HepG2 (cell line): ENCODE results near the gene SSBP1. TPM values are rescaled to one million over a fixed set of nuclear protein-coding genes. Genes with fewer than 3 reads are reported as not detected.

Source experiments
- ATAC-seq: fragments of 200-7000 bp; cut with Tn5 transposase; 3 replicates; pipeline ENCODE4 v1.9.1; 2020; ENCODE audit warnings: mild to moderate bottlenecking, moderate library complexity
- Bru-seq: library from RNA; stranded (reverse); fragments of 400-500 nt; gene quantifications from one replicate; lab custom pipeline; 2021; lab: Mats Ljungman, UMichigan
- BruChase-seq, 2 experiments: library from RNA; stranded (reverse); fragments of 400-500 nt; gene quantifications; one replicate each; lab custom pipeline; 2021; lab: Mats Ljungman, UMichigan
- BruUV-seq: library from RNA; stranded (reverse); fragments of 400-500 nt; replicated peaks from 2 replicates; lab custom pipeline; 2021; lab: Mats Ljungman, UMichigan
- CTCF ChIA-PET: fragments of 300-600 bp; formaldehyde crosslinking; extraction: SDS; loops from one replicate; lab custom pipeline; 2021; ENCODE audit warnings: low total read pairs, inconsistent platforms, low intra/inter-chr PET ratio; lab: Yijun Ruan, JAX
- POLR2A ChIA-PET: fragments of 350-600 bp; sonication (Branson Sonifier 250); formaldehyde crosslinking; loops from one replicate; lab custom pipeline; 2020; ENCODE audit warnings: antibody characterized with exemption, inconsistent platforms; lab: Yijun Ruan, JAX
- DNase-seq: peaks from one replicate; pipeline ENCODE4 v3.0.0-alpha.2; 2015; ENCODE audit warnings: low spot score
- FAIRE-seq: peaks from 3 replicates; lab custom pipeline; 2011; peaks lifted over from hg19 to GRCh38; lab: Jason Lieb, UNC
- H2AFZ ChIP-seq: one replicate; pipeline ENCODE4 v1.6.1; 2011; ENCODE audit warnings: low read length, inconsistent platforms
- H3K27ac ChIP-seq: fragments of 300-600 bp; 3 replicates; pipeline ENCODE4 v1.8.0; 2011; ENCODE audit warnings: mixed run types, mild to moderate bottlenecking, mixed read lengths, low read length, inconsistent platforms; ENCODE audit not compliant: insufficient read depth; ENCODE audit errors: extremely low read length
- H3K27me3 ChIP-seq, 2 experiments: fragments of 200-600 bp in 1 of 2; 2 replicates in 1 of 2; 3 replicates in 1 of 2; pipeline versions ENCODE4 v1.6.0 to v1.8.0; 2011; ENCODE audit warnings: low read length in 2 of 2, mild to moderate bottlenecking in 2 of 2, moderate library complexity in 2 of 2, inconsistent platforms in 1 of 2; ENCODE audit not compliant: insufficient read depth in 2 of 2, control insufficient read depth in 1 of 2
- H3K36me3 ChIP-seq, 2 experiments: fragments of 200-600 bp in 1 of 2; replicated peaks in 1 of 2; 2 replicates in 1 of 2; 3 replicates in 1 of 2; pipeline versions ENCODE4 v1.5.1 to v1.8.0; 2011; ENCODE audit warnings: low read length in 2 of 2, inconsistent platforms in 1 of 2; ENCODE audit not compliant: insufficient read depth in 2 of 2, control insufficient read depth in 1 of 2
- H3K4me1 ChIP-seq: 2 replicates; pipeline ENCODE4 v1.5.1; 2012; ENCODE audit warnings: low read length, inconsistent platforms; ENCODE audit not compliant: insufficient read depth
- H3K4me2 ChIP-seq: 2 replicates; pipeline ENCODE4 v1.6.0; 2011; ENCODE audit warnings: low read depth, low read length, inconsistent platforms
- H3K4me3 ChIP-seq, 3 experiments: fragments of 200-600 bp in 1 of 3; sonication (generic), shearing (Covaris generic) in 1 of 3; replicated peaks in 1 of 3; 2 replicates each; pipeline ENCODE4 v1.5.1; 2011 to 2016; ENCODE audit warnings: low read length in 3 of 3, inconsistent platforms in 2 of 3, low read depth in 2 of 3, mild to moderate bottlenecking in 2 of 3, control low read depth in 1 of 3, mixed read lengths in 1 of 3; ENCODE audit not compliant: insufficient read depth in 1 of 3
- H3K79me2 ChIP-seq: one replicate; pipeline ENCODE4 v1.6.1; 2011; ENCODE audit warnings: low read length, inconsistent platforms; ENCODE audit not compliant: insufficient read depth
- H3K9ac ChIP-seq: 2 replicates; pipeline ENCODE4 v1.6.0; 2011; ENCODE audit warnings: mild to moderate bottlenecking, low read depth, low read length, inconsistent platforms; ENCODE audit not compliant: insufficient read depth
- H3K9me3 ChIP-seq: 2 replicates; pipeline ENCODE4 v1.5.1; 2012; ENCODE audit warnings: mild to moderate bottlenecking, low read length
- H4K20me1 ChIP-seq: 2 replicates; pipeline ENCODE4 v1.6.0; 2011; ENCODE audit warnings: inconsistent platforms, mild to moderate bottlenecking, low read length, moderate library complexity; ENCODE audit not compliant: insufficient read depth
- ATAD3A ChIP-seq: sonication (generic); formaldehyde crosslinking; IDR thresholded peaks from 2 replicates; pipeline ENCODE4 v1.4.0; 2020; ENCODE audit warnings: missing genetic modification reagents
- HNRNPLL ChIP-seq: fragments of 200-400 bp; formaldehyde crosslinking; IDR thresholded peaks from 2 replicates; pipeline ENCODE4 v1.6.1; 2017; ENCODE audit warnings: mild to moderate bottlenecking, low read depth, low read length; ENCODE audit not compliant: poor library complexity, severe bottlenecking
- NCOR1 ChIP-seq: fragments of 200-600 bp; sonication (generic); IDR thresholded peaks from 2 replicates; pipeline ENCODE4 v1.7.0; 2017; ENCODE audit warnings: antibody characterized with exemption, low read length, borderline replicate concordance
- PRMT3 ChIP-seq: sonication (generic); formaldehyde crosslinking; IDR thresholded peaks from 2 replicates; pipeline ENCODE4 v1.8.1; 2022; ENCODE audit warnings: low read depth, mild to moderate bottlenecking, moderate library complexity, missing genetic modification reagents, borderline replicate concordance
- SIN3B ChIP-seq: fragments of 150-350 bp; IDR thresholded peaks from 2 replicates; pipeline ENCODE4 v1.6.1; 2014; ENCODE audit warnings: low read length
- WGBS: methylation state at CpG from one replicate; pipeline ENCODE4 v1.1.6; 2017; ENCODE audit warnings: low lambda C conversion rate; 5-methylcytosine and 5-hydroxymethylcytosine counted together
- in situ Hi-C: cut with HindIII; loops from 2 replicates; pipeline ENCODE4 v1.10.0; 2017; ENCODE audit warnings: low pct_unique_long_range_greater_than_20kb; ENCODE audit not compliant: extremely low pct_ligation_motif_present
- intact Hi-C: fragments of 100-400 bp; cut with micrococcal nuclease; formaldehyde crosslinking; loops from one replicate; pipeline ENCODE4 v1.10.0; 2022; ENCODE audit not compliant: unreplicated experiment
- long read RNA-seq, 2 experiments: library from RNA in 1 of 2; library from polyadenylated mRNA in 1 of 2; stranded (forward) in 1 of 2; unstranded in 1 of 2; transcript quantifications; one replicate each; pipeline ENCODE4 v2.0.0, GENCODE V29; 2019 to 2022
- polyA minus RNA-seq, 3 experiments: library from RNA; depleted of rRNA, polyadenylated mRNA; stranded (reverse); fragments of >200 nt; gene quantifications; 2 replicates each; pipeline ENCODE4 v1.2.3, GENCODE V29; 2011; ENCODE audit warnings: low replicate concordance in 1 of 3
- polyA plus RNA-seq, 8 experiments: library from polyadenylated mRNA; depleted of rRNA in 3 of 8; stranded (reverse) in 7 of 8; unstranded in 1 of 8; fragments of >200 nt; fragmentation: Illumina TruSeq in 4 of 8; extraction: Trizol in 4 of 8; gene quantifications; 2 replicates each; pipeline versions ENCODE4 v1.2.1 to v1.2.3, GENCODE V29; 2011 to 2016; ENCODE audit warnings: low read depth in 4 of 8, missing spikeins in 1 of 8, mixed read lengths in 1 of 8; ENCODE audit not compliant: insufficient read depth in 1 of 8
- total RNA-seq, 5 experiments: library from RNA; depleted of rRNA; stranded (reverse); fragments of >200 nt; fragmentation: Illumina TruSeq; extraction: Trizol; gene quantifications; 2 replicates each; pipeline ENCODE4 v1.2.3, GENCODE V29; 2016; ENCODE audit warnings: low read depth in 1 of 5
- TF ChIP-seq, protein P1 (sequence below): sonication (generic); formaldehyde crosslinking; IDR thresholded peaks from 2 replicates; pipeline ENCODE4 v1.4.0; 2020; ENCODE audit warnings: mild to moderate bottlenecking, missing genetic modification reagents
- TF ChIP-seq, protein P2 (sequence below): sonication (generic); formaldehyde crosslinking; IDR thresholded peaks from 2 replicates; pipeline ENCODE4 v1.5.0; 2020; ENCODE audit warnings: mild to moderate bottlenecking, missing genetic modification reagents, borderline replicate concordance

SSBP1 gene, protein sequence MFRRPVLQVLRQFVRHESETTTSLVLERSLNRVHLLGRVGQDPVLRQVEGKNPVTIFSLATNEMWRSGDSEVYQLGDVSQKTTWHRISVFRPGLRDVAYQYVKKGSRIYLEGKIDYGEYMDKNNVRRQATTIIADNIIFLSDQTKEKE
- total RNA-seq (2016; rRNA removed; fragmentation: Illumina TruSeq; extraction: Trizol) (254 and 363 TPM in 2 replicates), polyA plus RNA-seq (2011; rRNA removed) (52.9 and 64.4 TPM in 2 replicates), polyA minus RNA-seq (2011; rRNA and poly(A)+ RNA removed; ENCODE audit: low replicate concordance) (22.8 and 40.3 TPM in 2 replicates), Bru-seq, nascent RNA (percentile 88 among the genes with signal in this experiment), BruChase-seq, experiment 1, labeled RNA remaining after a 6-hour chase (percentile 85 among the genes with signal in this experiment), BruChase-seq, experiment 2, labeled RNA remaining after a 2-hour chase (percentile 92 among the genes with signal in this experiment)
- total RNA-seq (2016; cell fraction: cytosol; rRNA removed; fragmentation: Illumina TruSeq; extraction: Trizol; ENCODE audit: low read depth): 86.1 and 88.6 TPM in 2 replicates
- total RNA-seq (2016; cell fraction: insoluble cytoplasmic fraction; rRNA removed; fragmentation: Illumina TruSeq; extraction: Trizol): 267 and 364 TPM in 2 replicates
- total RNA-seq (2016; cell fraction: membrane; rRNA removed; fragmentation: Illumina TruSeq; extraction: Trizol): 74.3 and 78.8 TPM in 2 replicates
- total RNA-seq (2016; cell fraction: nucleus; rRNA removed; fragmentation: Illumina TruSeq; extraction: Trizol): 124 TPM in 2 replicates
- polyA plus RNA-seq (2011; cell fraction: cytosol; rRNA removed): 35.9 and 51.3 TPM in 2 replicates
- polyA plus RNA-seq (2011; cell fraction: nucleus; rRNA removed): 24.0 and 27.9 TPM in 2 replicates
- polyA plus RNA-seq (2012): 106 and 158 TPM in 2 replicates
- polyA plus RNA-seq (2016; cell fraction: cytosol; fragmentation: Illumina TruSeq; extraction: Trizol; ENCODE audit: low read depth): 90.2 and 95.1 TPM in 2 replicates
- 372 and 403 TPM in 2 replicates for polyA plus RNA-seq (2016; cell fraction: insoluble cytoplasmic fraction; fragmentation: Illumina TruSeq; extraction: Trizol; ENCODE audit: low read depth)
- polyA plus RNA-seq (2016; cell fraction: membrane; fragmentation: Illumina TruSeq; extraction: Trizol; ENCODE audit: low read depth): 62.4 and 68.6 TPM in 2 replicates
- polyA plus RNA-seq (2016; cell fraction: nucleus; fragmentation: Illumina TruSeq; extraction: Trizol; ENCODE audit: insufficient read depth, low read depth): 142 and 144 TPM in 2 replicates
- 20.9 and 24.2 TPM in 2 replicates for polyA minus RNA-seq (2011; cell fraction: cytosol; rRNA and poly(A)+ RNA removed)
- polyA minus RNA-seq (2011; cell fraction: nucleus; rRNA and poly(A)+ RNA removed): 119 and 126 TPM in 2 replicates
- long read RNA-seq, experiment 1, transcript SSBP1-215 (7 exons, 884 nt): minor isoform, 7 of 159 reads
- long read RNA-seq, experiment 1, transcript SSBP1-206 (7 exons, 630 nt): minor isoform, 10 of 159 reads
- long read RNA-seq, experiment 1, transcript SSBP1-214 (7 exons, 636 nt): minor isoform, 28 of 159 reads
- long read RNA-seq, experiment 1, transcript SSBP1-201 (7 exons, 687 nt): major isoform, 90 of 159 reads
- long read RNA-seq, experiment 1, partial matches to known transcripts: 14 of 159 reads
- long read RNA-seq, experiment 1, other reads (novel, unspliced or antisense): 8 of 159 reads
- long read RNA-seq, experiment 2, transcript SSBP1-215 (7 exons, 884 nt): minor isoform, 5 of 141 reads
- long read RNA-seq, experiment 2, transcript SSBP1-206 (7 exons, 630 nt): minor isoform, 6 of 141 reads
- long read RNA-seq, experiment 2, transcript SSBP1-201 (7 exons, 687 nt): major isoform, 67 of 141 reads
- long read RNA-seq, experiment 2, transcript SSBP1-214 (7 exons, 636 nt): minor isoform, 31 of 141 reads
- long read RNA-seq, experiment 2, partial matches to known transcripts: 17 of 141 reads
- long read RNA-seq, experiment 2, other reads (novel, unspliced or antisense): 15 of 141 reads

DNA sequence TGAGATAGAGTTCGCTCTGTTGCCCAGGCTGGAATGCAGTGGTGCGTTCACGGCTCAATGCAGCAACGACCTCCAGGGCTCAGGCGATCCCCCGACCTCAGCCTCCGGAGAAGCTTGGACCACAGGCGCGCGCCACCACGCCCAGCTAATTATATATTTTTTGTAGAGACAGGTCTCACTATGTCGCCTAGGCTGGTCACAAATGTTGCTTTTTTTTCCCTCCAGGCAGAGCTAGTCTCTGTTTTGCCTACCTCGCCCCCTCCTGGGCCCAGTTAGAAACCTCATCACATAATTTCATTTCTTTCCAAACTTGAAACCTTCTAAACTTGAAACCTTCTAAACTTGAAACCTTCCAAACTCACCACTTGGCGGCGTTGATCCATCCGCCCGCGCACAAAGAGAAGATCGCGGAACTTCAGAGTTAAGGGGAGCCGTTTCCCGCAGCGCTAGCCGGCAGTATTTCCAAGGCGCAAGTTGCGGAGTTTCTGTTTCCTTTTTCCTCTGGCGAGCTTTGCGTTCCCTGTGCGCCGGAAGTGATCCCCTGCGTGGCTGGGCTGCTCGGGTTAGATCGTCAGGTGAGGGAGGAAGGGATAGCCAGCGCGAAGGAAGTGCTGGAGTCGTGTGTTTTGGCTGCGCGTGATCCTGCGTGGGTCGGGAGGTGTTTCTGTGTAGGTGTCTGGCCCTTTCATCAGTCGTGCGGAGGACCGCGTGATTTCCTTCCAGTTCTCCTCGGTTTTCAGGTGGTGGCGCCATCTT is at the start of gene SSBP1:
TSS of gene SSBP1 (plus strand) at position 523 of the 756 bp plus-strand sequence. CDS start 809 bp downstream, outside the sequence.
- FAIRE-seq (peak; percentile 93), ATAC-seq (peak; percentile 95), DNase-seq (peak; percentile 94)
- peaks cover 29% of the 10 kb centered on the region for H3K4me1 ChIP-seq
- no peaks in the 10 kb centered on the region for H3K9me3 ChIP-seq
- H3K9ac ChIP-seq: peak within 1 kb of the TSS; percentile 82
- peak within 1 kb of the TSS; percentile 85 for H3K4me2 ChIP-seq
- intact Hi-C loops (loop anchor here (1.0 to 2.0 kb wide), 3 partner anchors 41 to 187 kb away; partner anchors contain the start of gene AGK), in situ Hi-C loops (loop anchor here (10.0 kb wide), 1 partner anchor 83 kb away; no protein-coding TSS in a partner anchor)
- peaks cover 6 to 25% of the 10 kb centered on the region in 2 experiments for H3K36me3 ChIP-seq
- H3K79me2 ChIP-seq: peaks cover 32% of the 10 kb centered on the region
- peak within 1 kb of the TSS; percentile 81 for H3K27ac ChIP-seq
- ChIA-PET CTCF (interaction anchor here (2.5 kb wide), 1 partner anchor 83 kb away, joined by 16 read pairs; no protein-coding TSS in a partner anchor), POLR2A (interaction anchor here (0.6 to 2.1 kb wide), 11 partner anchors 10 to 723 kb away, joined by 3 to 18 read pairs (median 4); partner anchors contain the start of genes AGK, DENND11, MRPS33 and WEE2)
- peak within 1 kb of the TSS; percentile 84 to 93 (median 85) for H3K4me3 ChIP-seq
- no TSS peak for BruUV-seq
- peak within 1 kb of the TSS; percentile 95 for H2AFZ ChIP-seq
- H4K20me1 ChIP-seq: no peaks in the 10 kb centered on the region
- WGBS: under 1% methylated on average over 42 of the region's 46 CpGs
- no peaks in the 10 kb centered on the region; a peak in 1 of 5 replicates for H3K27me3 ChIP-seq
- TF ChIP-seq, protein P1, sequence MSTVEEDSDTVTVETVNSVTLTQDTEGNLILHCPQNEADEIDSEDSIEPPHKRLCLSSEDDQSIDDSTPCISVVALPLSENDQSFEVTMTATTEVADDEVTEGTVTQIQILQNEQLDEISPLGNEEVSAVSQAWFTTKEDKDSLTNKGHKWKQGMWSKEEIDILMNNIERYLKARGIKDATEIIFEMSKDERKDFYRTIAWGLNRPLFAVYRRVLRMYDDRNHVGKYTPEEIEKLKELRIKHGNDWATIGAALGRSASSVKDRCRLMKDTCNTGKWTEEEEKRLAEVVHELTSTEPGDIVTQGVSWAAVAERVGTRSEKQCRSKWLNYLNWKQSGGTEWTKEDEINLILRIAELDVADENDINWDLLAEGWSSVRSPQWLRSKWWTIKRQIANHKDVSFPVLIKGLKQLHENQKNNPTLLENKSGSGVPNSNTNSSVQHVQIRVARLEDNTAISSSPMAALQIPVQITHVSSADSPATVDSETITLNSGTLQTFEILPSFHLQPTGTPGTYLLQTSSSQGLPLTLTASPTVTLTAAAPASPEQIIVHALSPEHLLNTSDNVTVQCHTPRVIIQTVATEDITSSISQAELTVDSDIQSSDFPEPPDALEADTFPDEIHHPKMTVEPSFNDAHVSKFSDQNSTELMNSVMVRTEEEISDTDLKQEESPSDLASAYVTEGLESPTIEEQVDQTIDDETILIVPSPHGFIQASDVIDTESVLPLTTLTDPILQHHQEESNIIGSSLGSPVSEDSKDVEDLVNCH (CRISPR knock-in tag): no peak
- TF ChIP-seq ATAD3A (CRISPR knock-in tag) (no peak), SIN3B (peak; percentile 88), HNRNPLL (peak; percentile 94), PRMT3 (CRISPR knock-in tag) (peak; percentile 85; the same call in 1 of the 2 replicates), NCOR1 (peak; percentile 40; the same call in 1 of the 2 replicates)
- TF ChIP-seq, protein P2, sequence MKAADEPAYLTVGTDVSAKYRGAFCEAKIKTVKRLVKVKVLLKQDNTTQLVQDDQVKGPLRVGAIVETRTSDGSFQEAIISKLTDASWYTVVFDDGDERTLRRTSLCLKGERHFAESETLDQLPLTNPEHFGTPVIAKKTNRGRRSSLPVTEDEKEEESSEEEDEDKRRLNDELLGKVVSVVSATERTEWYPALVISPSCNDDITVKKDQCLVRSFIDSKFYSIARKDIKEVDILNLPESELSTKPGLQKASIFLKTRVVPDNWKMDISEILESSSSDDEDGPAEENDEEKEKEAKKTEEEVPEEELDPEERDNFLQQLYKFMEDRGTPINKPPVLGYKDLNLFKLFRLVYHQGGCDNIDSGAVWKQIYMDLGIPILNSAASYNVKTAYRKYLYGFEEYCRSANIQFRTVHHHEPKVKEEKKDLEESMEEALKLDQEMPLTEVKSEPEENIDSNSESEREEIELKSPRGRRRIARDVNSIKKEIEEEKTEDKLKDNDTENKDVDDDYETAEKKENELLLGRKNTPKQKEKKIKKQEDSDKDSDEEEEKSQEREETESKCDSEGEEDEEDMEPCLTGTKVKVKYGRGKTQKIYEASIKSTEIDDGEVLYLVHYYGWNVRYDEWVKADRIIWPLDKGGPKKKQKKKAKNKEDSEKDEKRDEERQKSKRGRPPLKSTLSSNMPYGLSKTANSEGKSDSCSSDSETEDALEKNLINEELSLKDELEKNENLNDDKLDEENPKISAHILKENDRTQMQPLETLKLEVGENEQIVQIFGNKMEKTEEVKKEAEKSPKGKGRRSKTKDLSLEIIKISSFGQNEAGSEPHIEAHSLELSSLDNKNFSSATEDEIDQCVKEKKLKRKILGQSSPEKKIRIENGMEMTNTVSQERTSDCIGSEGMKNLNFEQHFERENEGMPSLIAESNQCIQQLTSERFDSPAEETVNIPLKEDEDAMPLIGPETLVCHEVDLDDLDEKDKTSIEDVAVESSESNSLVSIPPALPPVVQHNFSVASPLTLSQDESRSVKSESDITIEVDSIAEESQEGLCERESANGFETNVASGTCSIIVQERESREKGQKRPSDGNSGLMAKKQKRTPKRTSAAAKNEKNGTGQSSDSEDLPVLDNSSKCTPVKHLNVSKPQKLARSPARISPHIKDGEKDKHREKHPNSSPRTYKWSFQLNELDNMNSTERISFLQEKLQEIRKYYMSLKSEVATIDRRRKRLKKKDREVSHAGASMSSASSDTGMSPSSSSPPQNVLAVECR (CRISPR knock-in tag): peak; percentile 87
